SU-DHL-6 (cell line): Measurements from ENCODE around the gene NOL12.

ENCODE experiments used
- H2AFZ ChIP-seq: fragments of 200-600 bp; sonication (generic); 2 replicates; pipeline ENCODE4 v1.6.1; 2014; ENCODE audit warnings: low read depth, mild to moderate bottlenecking, moderate library complexity, mixed read lengths, antibody characterized with exemption, low read length; ENCODE audit not compliant: severe bottlenecking
- H3F3A ChIP-seq: fragments of 200-600 bp; shearing (Covaris generic); 2 replicates; pipeline ENCODE4 v1.6.0; 2016; ENCODE audit warnings: antibody characterized with exemption, mild to moderate bottlenecking; ENCODE audit not compliant: insufficient read depth
- H3K27ac ChIP-seq: fragments of 200-600 bp; sonication (generic); 2 replicates; pipeline ENCODE4 v1.5.1; 2016; ENCODE audit warnings: low read depth, mild to moderate bottlenecking, low read length, moderate library complexity, mixed read lengths
- H3K27me3 ChIP-seq: fragments of 200-600 bp; sonication (generic), shearing (Covaris generic); 2 replicates; pipeline ENCODE4 v1.6.0; 2014; ENCODE audit warnings: mild to moderate bottlenecking, low read length
- H3K36me3 ChIP-seq: fragments of 200-600 bp; sonication (generic); 2 replicates; pipeline ENCODE4 v1.6.1; 2014; ENCODE audit warnings: mild to moderate bottlenecking, low read length, mixed read lengths
- H3K4me2 ChIP-seq: fragments of 300-600, 200-600 bp; shearing (Covaris generic), sonication (generic); 2 replicates; pipeline ENCODE4 v1.6.0; 2014; ENCODE audit warnings: low read length, low read depth, mild to moderate bottlenecking; ENCODE audit not compliant: poor library complexity, severe bottlenecking
- H3K4me3 ChIP-seq: fragments of 200-600 bp; sonication (generic); 2 replicates; pipeline ENCODE4 v1.5.1; 2014; ENCODE audit warnings: antibody characterized with exemption, low read length, mild to moderate bottlenecking, mixed read lengths; ENCODE audit not compliant: insufficient read depth, poor library complexity, severe bottlenecking
- H3K79me2 ChIP-seq: fragments of 200-600 bp; sonication (generic); 2 replicates; pipeline ENCODE4 v1.6.1; 2014; ENCODE audit warnings: mild to moderate bottlenecking, low read length, moderate library complexity; ENCODE audit not compliant: insufficient read depth
- H3K9ac ChIP-seq: fragments of 200-600 bp; sonication (generic); 2 replicates; pipeline ENCODE4 v1.7.0; 2014; ENCODE audit warnings: mild to moderate bottlenecking, low read length
- H3K9me2 ChIP-seq: fragments of 200-600 bp; sonication (generic); replicated peaks from 2 replicates; pipeline ENCODE4 v1.6.1; 2014; ENCODE audit warnings: low read length; ENCODE audit not compliant: insufficient read depth
- H3K9me3 ChIP-seq: fragments of 200-600 bp; sonication (generic); 2 replicates; pipeline ENCODE4 v1.6.1; 2014; ENCODE audit warnings: low read length, mixed read lengths; ENCODE audit not compliant: insufficient read depth
- H4K20me1 ChIP-seq: fragments of 200-600 bp; sonication (generic); 2 replicates; pipeline ENCODE4 v1.6.1; 2014; ENCODE audit warnings: low read depth, mild to moderate bottlenecking, antibody characterized with exemption, low read length, moderate library complexity, mixed read lengths
- CTCF ChIP-seq: fragments of 200-600 bp; sonication (generic); IDR thresholded peaks from one replicate; pipeline ENCODE4 v1.5.1; 2017; ENCODE audit warnings: antibody characterized with exemption, mild to moderate bottlenecking, low read length, moderate library complexity; ENCODE audit not compliant: insufficient read depth, poor library complexity, severe bottlenecking
- EZH2phosphoT487 ChIP-seq: fragments of 200-600 bp; sonication (generic), shearing (Covaris generic); conservative IDR thresholded peaks from 2 replicates; pipeline ENCODE4 v1.6.1; 2018; ENCODE audit warnings: mild to moderate bottlenecking, antibody characterized with exemption, low read length, moderate library complexity, mixed read lengths

The NOL12 gene

DNA sequence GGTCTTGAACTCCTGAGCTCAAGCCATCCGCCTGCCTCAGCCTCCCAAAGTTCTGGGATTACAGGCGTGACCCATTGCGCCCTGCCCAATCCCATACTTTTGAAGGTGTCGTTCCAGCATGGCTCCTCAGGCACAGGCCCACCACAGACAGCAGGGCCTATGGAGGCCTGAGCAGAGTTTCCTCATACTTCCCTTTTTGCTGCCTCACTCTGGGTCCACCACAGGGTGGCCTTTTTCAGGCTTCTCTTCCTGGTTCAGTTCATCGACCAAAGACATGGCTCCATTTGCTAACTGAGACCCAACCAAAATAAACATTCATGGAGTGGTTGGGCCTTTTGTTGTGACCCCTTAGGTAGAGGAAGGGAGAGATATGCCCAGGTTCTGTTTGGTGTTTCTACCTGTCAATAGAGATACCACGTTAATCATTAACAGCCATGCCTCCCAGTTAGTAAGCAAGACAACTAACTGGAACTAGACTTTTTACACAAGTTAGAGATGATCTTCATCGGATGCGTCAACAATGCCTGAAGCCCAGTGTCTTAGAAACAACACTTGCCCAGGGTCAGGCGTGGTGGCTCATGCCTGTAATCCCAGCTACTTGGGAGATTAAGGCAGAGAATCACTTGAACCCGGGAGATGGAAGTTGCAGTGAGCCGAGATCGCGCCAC, 45.8 kb downstream of the NOL12 start:
- no peak overlapping the region for H2AFZ ChIP-seq

GRCh38 chr22:37732699-37733607, 46.8 kb downstream of the NOL12 start:
- Histone ChIP-seq H3K27ac (no peak overlapping the region), H3F3A (no peaks in the 10 kb centered on the region), H3K4me3 (no peak overlapping the region), H4K20me1 (no peaks in the 10 kb centered on the region), H3K9ac (no peak overlapping the region), H3K27me3 (no peaks in the 10 kb centered on the region), H3K9me3 (no peaks in the 10 kb centered on the region), H3K79me2 (no peaks in the 10 kb centered on the region), H2AFZ (no peak overlapping the region), H3K9me2 (no peaks in the 10 kb centered on the region), H3K36me3 (no peaks in the 10 kb centered on the region), H3K4me2 (no peak overlapping the region)
- no peak for TF ChIP-seq CTCF
- TF ChIP-seq EZH2phosphoT487: no peak

More for the DNA sequence above, 45.8 kb downstream of the NOL12 start:
- Histone ChIP-seq H3K79me2 (no peaks in the 10 kb centered on the region), H3K4me3 (no peak overlapping the region), H3K9me3 (no peaks in the 10 kb centered on the region), H3F3A (no peaks in the 10 kb centered on the region), H3K9ac (no peak overlapping the region), H3K9me2 (no peaks in the 10 kb centered on the region), H3K4me2 (no peak overlapping the region), H3K27ac (no peak overlapping the region), H3K36me3 (no peaks in the 10 kb centered on the region), H3K27me3 (no peaks in the 10 kb centered on the region), H4K20me1 (no peaks in the 10 kb centered on the region)
- TF ChIP-seq CTCF (no peak), EZH2phosphoT487 (no peak)

DNA sequence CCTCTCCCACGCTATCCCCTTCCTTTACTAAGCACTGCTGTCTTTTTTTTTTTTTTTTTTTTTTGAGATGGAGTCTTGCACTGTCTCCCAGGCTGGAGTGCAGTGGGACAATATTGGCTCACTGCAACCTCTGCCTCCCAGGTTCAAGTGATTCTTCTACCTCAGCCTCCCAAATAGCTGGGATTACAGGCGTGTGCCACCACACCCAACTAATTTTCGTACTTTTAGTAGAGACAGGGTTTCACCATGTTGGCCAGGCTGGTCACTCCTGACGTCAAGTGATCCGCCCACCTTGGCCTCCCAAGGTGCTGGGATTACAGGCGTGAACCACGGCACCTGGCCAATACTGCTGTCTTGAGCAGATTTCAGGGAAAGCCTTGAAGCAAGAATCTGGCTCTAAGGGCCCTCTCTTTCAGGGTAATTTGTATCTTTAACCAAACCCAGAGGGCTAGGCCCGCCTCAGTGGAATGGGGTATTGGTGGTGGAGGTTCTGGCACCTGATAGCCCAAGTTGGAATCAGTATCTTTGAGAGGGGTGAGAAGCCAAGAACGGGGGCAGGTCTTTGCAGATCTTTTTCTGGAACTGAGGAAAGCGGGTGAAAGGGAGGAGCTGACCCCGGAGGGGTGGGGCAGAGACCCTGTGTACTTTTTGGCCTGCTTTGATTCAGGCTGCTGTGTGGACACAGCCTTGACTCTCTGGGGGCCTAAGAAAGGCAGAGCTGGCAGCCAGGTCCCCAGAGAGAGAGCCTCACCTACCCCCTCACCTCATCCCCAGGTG, 47.7 kb downstream of the NOL12 start:
- Histone ChIP-seq H4K20me1 (no peaks in the 10 kb centered on the region), H3K36me3 (no peaks in the 10 kb centered on the region), H3K9me3 (no peaks in the 10 kb centered on the region), H3K79me2 (no peaks in the 10 kb centered on the region), H3K27ac (no peak overlapping the region), H3K9ac (no peak overlapping the region), H3F3A (no peaks in the 10 kb centered on the region), H3K4me3 (no peak overlapping the region), H3K9me2 (no peaks in the 10 kb centered on the region), H2AFZ (no peak overlapping the region), H3K4me2 (no peak overlapping the region), H3K27me3 (no peaks in the 10 kb centered on the region)
- TF ChIP-seq EZH2phosphoT487 (no peak), CTCF (no peak)
